Measurements from ENCODE around the gene SFMBT2.

SFMBT2 gene

DNA sequence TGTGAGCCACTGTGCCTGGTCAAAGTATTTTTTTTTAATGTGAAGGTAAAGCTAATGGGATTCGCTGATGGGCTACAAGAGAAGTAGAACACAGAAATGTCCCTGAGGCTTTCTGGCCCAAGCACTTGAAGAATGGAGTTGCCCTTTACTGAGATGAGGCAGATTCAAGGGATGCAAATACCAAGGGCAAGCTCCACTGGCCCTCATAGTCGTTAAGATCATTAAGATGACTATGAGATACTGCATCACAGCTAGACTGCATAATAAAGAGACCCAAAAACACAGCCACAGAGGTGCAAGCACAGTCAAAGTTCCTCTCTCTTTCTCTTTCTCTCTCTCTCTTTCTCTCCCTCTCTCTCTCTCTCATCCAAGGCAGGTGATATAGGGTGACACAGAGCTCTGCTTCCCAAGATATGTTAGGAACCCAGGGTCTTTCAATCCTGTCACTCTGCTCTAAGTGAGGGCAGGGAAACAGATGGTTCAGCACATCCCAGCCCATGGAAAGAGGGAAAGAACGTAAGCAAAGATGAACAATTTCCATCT is 117.4 kb downstream of the SFMBT2 start:
- no peak for DNase-seq

DNA sequence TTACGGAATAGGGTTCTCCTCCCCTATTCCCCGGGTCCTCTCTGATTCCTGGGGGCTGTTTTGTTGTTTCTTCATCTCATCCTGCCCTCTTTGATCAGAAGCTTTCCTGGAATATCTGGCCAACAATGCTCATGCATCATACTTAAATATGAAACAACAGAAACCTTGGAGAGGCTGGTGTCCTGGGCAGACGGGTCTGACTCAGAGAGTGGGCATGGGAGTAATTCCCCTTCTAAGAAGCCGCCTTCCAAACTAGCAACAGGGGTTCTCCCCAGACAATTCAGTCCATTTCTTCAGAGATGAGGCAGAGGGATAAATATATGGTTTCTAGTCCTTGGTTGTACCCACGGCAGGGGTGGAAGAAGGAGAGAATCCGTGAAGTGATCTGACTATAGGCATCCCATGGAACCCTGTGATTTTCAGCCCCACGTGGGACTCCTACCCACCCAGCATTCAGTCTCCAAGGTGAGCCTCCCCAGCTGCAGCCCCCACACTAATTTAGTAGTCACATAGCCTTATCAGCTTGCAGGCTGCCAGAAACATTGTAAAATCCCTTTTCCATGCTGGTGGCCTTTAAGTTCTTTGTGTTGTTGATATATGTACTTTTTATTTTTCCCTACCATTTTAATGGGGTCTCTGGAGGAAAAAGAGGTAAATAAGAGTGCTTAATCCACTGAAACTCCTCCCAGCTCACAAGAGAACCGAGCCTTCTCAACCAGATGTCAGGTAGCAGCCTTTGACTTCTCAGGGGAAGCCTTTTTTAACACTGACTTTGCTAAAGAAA is 119.2 kb downstream of the SFMBT2 start:
- no peak for DNase-seq

DNA sequence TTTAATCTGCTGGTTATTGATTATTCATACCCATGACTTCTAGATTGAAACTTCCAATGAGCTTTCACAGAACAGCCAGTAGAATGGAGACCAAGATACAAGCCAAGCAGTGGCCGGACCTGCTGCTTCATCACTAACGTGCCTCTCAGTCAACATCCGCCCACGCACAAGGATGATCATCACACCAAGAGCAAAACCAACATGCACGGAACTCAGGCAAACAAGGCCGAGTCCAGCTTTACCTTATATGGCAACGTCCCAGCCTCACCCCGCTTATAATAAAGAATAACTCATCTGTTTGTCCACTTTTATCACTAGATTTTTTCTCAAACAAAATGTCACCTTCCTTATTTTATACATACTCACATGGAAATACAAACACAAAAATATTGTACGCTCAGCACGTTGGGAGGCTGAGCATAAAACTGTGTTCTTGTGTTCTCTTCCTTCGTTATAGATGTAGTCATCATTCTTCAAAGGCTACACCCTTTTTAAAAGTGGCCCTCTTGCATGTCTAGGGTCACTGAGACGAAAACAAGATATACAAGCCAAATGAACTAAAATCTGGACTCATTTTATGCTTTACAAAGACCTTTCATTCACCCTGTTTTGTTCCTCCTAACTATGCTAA is 122.7 kb downstream of the SFMBT2 start:
- no peak for DNase-seq

DNA sequence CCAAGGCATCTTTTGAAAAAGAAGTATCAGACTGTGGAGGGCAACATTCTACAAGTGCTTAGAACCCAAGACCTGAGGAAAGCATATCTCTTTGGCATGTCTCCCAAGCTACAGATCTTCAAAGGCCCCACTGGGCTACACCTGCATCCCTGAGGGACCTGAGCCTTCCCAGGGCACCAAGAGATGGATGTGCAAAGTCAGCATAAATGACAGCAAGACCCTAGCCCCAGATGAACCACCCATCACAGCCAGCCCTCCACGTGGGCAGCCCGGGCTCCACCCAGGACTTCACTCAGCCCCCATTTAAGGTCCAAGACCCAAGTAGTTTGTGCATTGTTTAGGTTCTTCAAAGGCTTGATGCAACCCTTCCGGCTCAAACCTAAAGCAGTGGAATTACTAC is 123.5 kb downstream of the SFMBT2 start:
- no peak for DNase-seq

DNA sequence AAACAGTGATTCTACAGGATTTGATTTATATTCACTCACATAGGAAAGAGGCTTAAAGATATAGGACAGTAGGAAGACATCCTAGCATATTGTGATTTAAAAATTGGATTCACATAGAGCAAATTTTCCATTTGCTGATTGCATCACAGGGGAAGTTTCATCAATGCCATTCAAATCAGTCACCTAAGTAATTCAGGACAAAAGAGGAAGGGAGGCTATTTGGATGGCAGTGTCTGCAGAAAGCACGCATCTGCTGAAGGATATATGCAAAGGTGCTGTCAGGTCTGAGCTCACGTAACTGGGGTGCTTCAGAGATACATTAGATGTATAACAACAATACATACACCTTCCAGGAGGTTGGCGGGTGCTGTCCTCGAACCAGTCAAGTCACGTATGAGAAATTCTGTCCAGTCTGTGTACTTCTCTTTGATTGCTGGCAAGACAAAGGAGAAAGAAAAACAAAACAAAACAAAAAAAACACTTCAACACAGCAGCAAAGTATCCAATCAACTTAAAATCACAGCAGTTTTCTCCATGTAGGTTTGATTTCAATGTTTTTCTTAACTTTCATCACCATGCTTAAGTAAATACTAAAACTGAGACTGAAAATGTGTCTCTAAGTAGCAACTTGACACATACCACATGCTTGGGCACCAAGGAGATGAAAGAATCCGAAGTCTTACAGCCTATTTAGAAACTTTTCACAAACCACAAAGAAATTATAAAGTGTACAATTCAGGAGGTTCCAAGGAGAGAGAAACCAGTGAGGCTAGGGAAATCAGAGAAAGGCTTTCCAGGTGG is 125.1 kb downstream of the SFMBT2 start:
- DNase-seq, result no peak

DNA sequence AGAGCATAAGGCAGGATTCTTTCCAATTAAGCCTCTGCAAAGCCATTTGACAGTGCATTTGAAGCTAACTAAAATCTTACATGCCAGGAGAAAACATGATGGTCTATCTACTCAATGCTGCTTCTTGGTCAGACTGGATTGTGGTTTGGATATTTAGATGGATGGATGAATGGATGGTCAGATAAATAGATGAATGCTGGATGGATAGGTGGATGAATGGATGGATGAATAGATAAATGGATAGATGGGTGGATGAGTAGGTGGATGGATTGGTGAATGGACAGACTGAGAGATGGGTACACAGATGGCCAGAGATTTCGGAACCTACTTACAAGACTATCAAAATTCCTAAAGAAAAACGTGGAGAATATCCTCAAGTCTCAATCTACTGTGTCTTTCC is 127.6 kb downstream of the SFMBT2 start:
- no peak for DNase-seq

DNA sequence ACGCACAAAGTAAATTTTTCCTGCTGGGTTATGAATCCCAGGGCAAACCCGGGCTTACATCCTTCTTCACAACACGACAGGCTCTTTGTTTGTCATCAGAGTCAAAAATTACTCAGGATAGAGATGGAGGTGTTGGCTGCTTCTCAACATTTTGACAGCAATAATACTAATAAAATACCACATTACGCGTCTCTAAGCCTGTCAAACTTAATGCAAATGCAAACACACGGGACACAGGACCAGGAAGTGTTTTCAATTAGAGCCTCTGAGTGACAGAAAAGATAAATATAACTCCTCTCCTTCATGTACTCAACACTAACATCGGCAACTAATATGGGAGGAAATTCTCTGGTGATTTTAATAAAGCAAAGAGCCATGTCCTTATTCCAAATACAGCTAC is 128.4 kb downstream of the SFMBT2 start:
- no peak for DNase-seq

DNA sequence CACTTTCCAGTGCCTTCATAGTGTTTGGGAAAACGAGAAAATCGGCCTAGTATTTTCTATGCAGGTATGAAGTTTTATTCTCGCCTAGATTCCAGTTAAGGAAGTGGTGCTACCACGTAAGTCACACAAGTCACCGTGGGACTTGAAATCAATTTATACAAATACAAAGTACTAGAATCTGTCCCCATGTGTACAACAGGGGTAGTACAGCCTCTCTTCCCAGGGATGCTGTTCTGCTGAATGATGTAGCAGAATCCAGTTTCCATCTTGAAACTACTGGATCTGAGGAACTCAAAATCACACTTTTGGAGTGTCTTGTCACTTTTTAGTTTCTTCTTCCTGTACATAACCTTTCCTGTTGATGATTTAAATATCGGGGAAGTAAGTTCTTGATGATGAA is 129.4 kb downstream of the SFMBT2 start:
- no peak for DNase-seq

DNA sequence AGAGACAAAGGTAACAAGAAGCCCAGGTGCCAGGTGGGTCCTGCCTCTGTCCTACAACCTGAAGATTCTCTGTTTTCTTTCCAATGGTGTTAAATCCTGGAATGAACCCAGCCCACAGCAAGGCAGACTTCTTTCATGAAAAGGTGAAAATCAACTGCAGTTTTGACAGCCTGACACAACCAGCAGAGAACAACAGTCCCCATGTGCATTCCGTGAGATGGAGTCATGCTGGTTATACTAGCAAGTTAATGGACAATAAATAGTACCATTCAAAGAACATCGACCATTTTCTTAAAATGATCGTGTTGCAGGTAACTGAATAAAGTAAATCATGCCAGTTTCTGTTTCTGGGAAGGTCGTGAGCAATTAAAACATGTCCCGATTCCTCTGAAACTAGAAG is 131.5 kb downstream of the SFMBT2 start:
- DNase-seq, result no peak

DNA sequence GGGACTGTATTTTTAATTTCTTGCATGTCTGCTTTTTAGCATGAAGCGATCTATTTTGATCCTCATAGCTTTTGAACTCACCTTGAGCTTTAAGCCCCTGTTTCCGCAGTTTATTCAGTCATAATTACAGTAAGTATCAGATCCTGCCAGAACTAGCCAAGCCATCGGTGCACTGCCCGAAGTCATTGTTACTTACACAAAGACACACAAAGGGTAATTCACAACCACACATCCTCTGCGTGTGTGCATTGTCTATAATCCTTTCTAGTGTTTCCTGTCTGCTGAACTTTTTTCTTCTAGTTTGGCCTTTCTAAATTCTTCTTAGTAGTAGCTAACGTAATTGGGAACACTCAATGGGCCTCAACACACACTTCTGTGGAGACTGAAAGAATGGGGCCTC is 133.0 kb downstream of the SFMBT2 start:
- DNase-seq, result no peak

DNA sequence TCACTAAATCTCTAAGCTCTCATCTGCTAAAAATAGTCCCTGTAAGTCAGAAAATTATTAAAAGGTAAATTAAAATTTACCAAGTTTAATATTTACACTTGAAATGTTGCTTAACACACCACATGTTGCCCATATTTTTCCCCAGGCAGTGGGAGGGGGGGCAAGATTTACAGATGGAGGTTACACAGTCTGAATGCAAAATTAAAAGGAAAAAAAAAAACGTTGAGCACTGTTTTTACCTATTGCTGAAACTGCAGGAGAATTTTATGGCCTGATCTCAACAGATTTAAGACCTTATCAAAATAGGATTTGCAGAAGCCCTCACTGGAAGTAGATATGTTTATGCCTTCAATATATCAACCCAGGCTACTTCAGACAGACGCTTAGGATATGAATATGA is 133.4 kb downstream of the SFMBT2 start:
- no peak for DNase-seq

DNA sequence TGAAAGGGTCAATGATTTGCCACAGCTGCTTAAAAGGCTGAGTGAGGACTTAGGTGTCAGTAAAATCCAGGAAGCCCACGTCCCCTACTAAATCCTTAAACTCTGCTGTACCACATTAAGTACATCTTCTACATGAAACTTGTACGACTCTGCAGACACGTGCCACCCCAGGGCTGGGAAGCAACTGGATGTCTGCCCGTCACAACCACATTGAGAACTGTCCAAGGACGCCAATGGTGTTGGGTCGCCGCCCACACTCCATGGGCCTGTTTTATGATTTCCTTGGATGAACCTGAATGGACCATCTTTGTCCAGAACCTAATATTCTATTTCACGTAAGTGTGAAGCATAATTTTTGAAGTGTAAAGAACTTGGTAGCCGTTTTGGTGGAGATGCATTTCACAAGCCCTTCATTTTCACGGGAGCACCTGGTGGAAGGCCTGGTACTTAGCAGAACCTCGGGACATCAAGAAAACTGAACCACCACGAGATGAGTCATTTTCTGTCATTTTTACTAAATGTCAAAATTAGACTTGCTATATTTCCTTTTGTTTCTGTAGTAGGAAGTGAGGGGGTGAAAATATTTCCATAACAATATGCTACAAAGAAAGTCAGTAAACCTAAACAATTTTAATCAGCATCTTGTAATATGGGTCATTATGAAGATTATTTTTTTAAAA is 134.9 kb downstream of the SFMBT2 start:
- DNase-seq, result no peak

DNA sequence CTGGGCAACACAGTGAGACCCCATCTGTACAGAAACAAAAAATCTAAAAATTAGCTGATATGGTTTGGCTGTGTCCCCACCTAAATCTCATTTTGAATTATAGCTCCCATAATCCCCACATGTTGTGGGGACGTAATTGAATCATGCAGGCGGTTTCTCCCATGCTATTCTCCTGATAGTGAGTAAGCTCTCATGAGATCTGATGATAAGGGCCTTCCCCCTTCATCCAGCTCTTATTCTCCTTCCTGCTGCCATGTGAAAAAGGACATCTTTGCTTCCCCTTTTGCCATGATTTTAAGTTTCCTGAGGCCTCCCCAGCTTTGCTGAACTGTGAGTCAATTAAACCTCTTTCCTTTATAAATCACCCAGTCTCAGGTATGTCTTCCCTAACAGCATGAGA is 136.5 kb downstream of the SFMBT2 start:
- DNase-seq, result no peak

DNA sequence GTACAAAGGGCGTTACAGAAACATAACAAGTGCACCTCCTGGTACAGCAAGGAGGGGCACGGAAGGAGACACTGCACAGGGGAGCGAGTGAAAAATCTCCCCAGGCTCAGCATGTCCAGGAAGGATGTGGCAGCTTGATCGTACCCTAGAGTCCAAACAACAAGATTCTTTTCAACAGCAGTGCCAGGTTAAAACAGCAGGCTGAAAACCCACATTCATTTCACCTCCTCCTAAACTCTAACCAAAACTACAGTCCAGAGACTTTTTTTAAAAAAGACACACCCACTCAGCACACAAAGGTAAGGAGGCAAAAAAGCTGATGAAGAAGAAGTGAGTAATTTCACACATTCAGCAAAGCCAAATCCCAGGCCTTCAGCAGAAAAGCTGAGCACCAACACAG is 138.8 kb downstream of the SFMBT2 start:
- DNase-seq, result no peak

DNA sequence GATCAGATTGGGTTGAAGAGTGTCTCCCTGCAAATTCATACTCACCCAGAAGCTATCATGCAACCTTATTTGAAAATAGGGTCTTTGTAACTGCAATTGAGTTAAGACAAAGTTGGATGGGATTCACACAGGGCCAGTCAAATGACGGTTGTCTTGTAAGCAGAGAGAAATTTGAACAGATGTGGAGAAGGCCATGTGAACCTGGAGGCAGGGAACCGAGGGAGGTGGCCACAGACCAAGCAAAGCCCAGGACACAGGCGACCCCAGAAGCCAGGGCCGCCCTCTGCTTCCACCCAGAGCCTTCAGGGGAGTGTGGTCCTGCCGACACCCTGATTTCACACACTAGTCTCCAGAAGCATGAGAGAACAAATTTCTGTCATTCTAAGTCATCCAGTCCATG is 140.8 kb downstream of the SFMBT2 start:
- DNase-seq, result no peak

DNA sequence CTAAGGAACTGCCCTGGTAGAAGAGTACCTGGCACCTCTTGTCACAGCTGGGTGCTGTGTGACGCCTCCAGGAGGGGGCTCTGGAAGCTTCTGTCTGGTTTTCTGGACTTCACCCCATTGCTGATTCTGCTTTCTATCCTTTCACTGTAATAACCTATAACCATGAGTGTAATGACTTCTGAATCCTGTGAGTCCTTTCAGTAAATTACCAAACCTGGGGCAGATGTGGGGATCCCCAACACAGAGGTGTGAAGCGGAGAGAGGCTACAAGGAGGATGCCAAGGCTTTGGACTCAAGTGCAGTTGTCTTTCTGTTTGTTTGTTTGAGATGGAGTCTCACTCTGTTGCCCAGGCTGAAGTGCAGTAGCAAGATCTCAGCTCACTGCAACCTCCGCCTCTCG is 143.7 kb downstream of the SFMBT2 start:
- no peak for DNase-seq

DNA sequence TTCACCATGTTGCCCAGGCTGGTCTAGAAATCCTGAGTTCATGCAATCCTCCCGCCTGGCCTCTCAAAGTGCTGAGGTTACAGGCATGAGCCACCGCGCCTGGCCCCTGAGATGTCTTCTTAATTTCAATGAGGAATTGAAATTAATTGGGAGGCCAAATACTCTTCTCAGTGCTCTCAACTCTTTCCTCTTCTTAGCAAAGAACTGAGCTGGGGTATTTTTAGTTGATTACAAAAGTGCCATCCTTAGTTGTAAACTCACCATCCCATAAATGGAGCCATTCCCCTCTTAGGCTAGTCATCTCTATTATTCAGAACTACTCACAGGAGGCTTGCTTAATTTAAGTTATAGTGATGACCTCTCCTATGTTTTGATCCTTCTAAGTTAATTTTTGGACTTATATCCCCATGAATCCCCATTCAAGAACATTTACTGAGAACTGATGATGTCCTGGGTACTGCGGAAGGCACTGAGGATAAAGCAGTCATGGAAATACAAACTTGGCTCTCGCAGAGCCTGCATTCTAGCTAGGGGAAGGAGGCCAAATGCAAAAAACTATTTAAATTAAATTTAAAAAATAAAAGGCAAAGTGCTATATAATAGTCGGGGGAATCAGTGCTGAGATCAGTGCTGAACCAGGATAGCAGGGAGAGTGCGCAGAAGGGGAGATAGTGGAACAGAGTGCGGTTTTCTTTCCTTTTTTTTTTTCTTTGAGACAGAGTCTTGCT is 145.3 kb downstream of the SFMBT2 start:
- no peak for DNase-seq

DNA sequence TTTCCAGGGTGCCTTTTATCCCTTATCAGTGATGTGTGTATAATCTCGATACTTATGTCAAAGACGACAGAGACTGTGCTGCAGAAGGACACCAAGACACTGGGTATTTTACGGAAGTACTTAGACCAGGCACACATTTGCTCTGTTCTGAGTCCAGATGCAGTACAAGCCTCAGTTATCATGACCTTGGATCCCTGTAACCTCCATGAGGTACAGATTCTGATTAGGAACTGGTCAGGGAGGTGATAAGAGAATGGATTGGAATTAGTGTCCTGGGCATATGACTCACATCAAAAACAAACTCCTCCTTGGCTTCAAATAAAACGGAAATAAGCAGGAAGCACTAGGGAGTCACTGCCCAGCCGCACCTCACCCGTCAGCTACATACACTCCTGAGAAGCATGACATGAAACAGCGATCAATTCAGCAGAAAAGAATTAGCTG is 146.5 kb downstream of the SFMBT2 start:
- DNase-seq, result no peak

DNA sequence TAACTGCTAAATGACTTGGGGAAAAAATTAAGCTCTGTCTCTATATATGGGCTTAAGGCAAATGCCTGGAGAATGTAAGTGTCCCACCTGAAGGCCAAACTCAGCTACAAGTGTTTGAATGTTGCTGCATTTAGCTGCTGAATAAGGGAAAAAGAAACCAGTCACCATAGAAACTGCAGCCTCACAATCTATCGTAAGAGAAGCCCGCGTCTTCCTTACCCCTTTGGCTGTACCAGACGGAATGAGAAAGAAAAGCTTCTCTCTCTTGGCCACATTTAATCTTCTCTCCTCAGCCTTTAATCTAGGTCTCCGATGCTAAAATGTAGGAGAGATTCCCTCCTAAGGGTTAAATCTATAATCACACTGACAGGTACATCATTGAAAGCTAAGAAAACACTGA is 147.2 kb downstream of the SFMBT2 start:
- no peak for DNase-seq

DNA sequence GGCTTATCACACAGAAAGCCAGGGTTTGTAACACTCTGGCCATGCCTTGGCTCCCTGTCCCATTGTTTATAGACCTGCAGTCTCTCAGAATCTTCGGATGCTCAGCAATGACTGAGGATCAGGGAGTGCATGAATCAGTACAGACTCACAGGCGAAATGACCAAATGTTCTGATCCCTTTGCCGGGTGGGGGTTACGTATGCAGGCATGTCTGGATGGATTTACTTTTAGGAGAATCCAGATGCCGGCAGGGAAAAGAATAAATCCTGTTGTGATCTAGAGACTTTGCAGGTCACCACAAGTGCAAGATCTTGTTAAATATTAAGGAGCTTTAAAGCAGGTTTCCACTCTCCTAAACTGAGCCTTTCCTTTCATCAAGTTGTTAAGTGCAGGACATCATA is 149.5 kb downstream of the SFMBT2 start:
- DNase-seq, result no peak

DNA sequence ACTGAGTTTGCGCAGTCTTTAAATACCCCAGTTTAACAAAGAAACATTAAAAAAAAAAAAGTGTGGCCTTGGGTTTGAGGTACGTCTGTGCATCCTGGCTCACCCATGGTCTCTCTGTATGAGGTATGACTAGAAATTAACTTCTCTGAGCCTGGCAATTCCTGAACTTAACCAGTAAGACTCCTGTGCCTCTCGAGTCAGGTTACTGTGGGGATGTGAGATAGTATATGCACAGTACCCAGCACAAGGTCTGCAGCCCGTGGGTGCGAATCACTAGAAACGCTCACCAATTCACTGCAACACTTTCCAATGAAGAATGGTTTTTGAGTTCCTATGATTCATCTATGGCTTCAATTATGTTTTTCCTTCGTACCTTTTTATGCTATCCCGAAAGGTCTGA is 149.9 kb downstream of the SFMBT2 start:
- no peak for DNase-seq

DNA sequence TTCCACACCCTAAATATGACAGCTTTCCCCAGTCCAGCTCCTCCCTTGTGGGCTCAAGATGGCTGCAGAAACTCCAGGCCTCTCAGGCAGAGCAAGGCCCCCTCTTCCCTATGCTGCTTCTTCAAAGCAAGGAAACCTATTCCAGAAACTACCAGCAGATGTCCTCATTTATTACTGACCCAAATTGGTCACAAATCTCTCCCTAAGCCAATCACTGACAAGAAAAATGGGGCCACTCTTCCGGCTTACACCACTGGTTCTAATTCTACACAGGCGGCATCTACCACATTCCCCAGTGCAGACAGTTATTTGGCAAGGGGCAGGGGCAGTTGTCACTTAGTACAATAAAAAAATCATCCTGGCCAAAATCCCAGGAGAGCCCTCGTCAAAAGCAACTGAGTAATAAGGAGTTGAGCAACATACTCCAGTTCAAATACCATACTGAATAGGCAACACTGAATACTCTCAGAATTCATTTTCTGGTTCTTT is 150.4 kb downstream of the SFMBT2 start:
- no peak for DNase-seq
